ENCODE results near the gene THAP7.
"Not testable (repeated sequence)": the region's sequence is repeated elsewhere in the genome, so short reads cannot be mapped to it uniquely, and the experiment has no call there.

Gene THAP7

GRCh38 chr22:21001601-21002325, at the start of gene THAP7:
TSS of gene THAP7 (minus strand) at chr22:21002118. CDS start at chr22:21001911, 207 bp downstream.
- H3K4me1 ChIP-seq (ENCODE audit: insufficient read depth, low read length) = no peaks in the 10 kb centered on the region; the same call in 1 of the 2 replicates
- no peaks in the 10 kb centered on the region; the same call in 1 of the 2 replicates for H3K36me3 ChIP-seq (ENCODE audit: insufficient read depth, low read length)
- H3K9me3 ChIP-seq (ENCODE audit: control insufficient read depth, insufficient read depth, low read length) = no peaks in the 10 kb centered on the region
- H3K9ac ChIP-seq (ENCODE audit: low read depth, low read length) = peak within 1 kb of the TSS; percentile 92

- no peaks in the 10 kb centered on the region for H3K36me3 ChIP-seq (ENCODE audit: insufficient read depth, low read length)
- H3K9me3 ChIP-seq (ENCODE audit: control insufficient read depth, insufficient read depth, low read length) = no peaks in the 10 kb centered on the region
- peaks cover 24% of the 10 kb centered on the region for H3K4me1 ChIP-seq (ENCODE audit: insufficient read depth, low read length)
- no peak overlapping the region for H3K9ac ChIP-seq (ENCODE audit: low read depth, low read length)
Measured at GRCh38 chr22:21051145-21051830, 49.4 kb upstream of the THAP7 start.

GRCh38 chr22:21048965-21049364, 47.0 kb upstream of the THAP7 start:
- H3K4me1 ChIP-seq (ENCODE audit: insufficient read depth, low read length) = peaks cover 24% of the 10 kb centered on the region
- not testable (repeated sequence) for H3K9ac ChIP-seq (ENCODE audit: low read depth, low read length); H3K36me3 ChIP-seq (ENCODE audit: insufficient read depth, low read length); H3K9me3 ChIP-seq (ENCODE audit: control insufficient read depth, insufficient read depth, low read length)

GRCh38 chr22:21048448-21048847, 46.5 kb upstream of the THAP7 start:
- not testable (repeated sequence) for H3K9me3 ChIP-seq (ENCODE audit: control insufficient read depth, insufficient read depth, low read length); H3K9ac ChIP-seq (ENCODE audit: low read depth, low read length); H3K36me3 ChIP-seq (ENCODE audit: insufficient read depth, low read length)
- H3K4me1 ChIP-seq (ENCODE audit: insufficient read depth, low read length) = peaks cover 24% of the 10 kb centered on the region

- Histone ChIP-seq H3K9me3 (ENCODE audit: control insufficient read depth, insufficient read depth, low read length) (no peaks in the 10 kb centered on the region), H3K4me1 (ENCODE audit: insufficient read depth, low read length) (peaks cover 24% of the 10 kb centered on the region), H3K9ac (ENCODE audit: low read depth, low read length) (no peak overlapping the region), H3K36me3 (ENCODE audit: insufficient read depth, low read length) (no peaks in the 10 kb centered on the region)
Measured at GRCh38 chr22:21047730-21048129, 45.8 kb upstream of the THAP7 start.

- Histone ChIP-seq H3K4me1 (ENCODE audit: insufficient read depth, low read length) (peaks cover 24% of the 10 kb centered on the region), H3K36me3 (ENCODE audit: insufficient read depth, low read length) (no peaks in the 10 kb centered on the region), H3K9me3 (ENCODE audit: control insufficient read depth, insufficient read depth, low read length) (no peaks in the 10 kb centered on the region), H3K9ac (ENCODE audit: low read depth, low read length) (no peak overlapping the region)
Measured at GRCh38 chr22:21047035-21047661, 45.2 kb upstream of the THAP7 start.

GRCh38 chr22:21045585-21046294, 43.8 kb upstream of the THAP7 start, which contains the start of gene LRRC74B:
TSS of gene LRRC74B (plus strand) at chr22:21045946. CDS start at chr22:21045987, 41 bp downstream.
- Histone ChIP-seq H3K4me1 (ENCODE audit: insufficient read depth, low read length) (peaks cover 11% of the 10 kb centered on the region; the same call in 1 of the 2 replicates), H3K9ac (ENCODE audit: low read depth, low read length) (peak within 1 kb of the TSS; percentile 70; the same call in 1 of the 2 replicates), H3K9me3 (ENCODE audit: control insufficient read depth, insufficient read depth, low read length) (no peaks in the 10 kb centered on the region), H3K36me3 (ENCODE audit: insufficient read depth, low read length) (no peaks in the 10 kb centered on the region)

- H3K9me3 ChIP-seq (ENCODE audit: control insufficient read depth, insufficient read depth, low read length) = no peaks in the 10 kb centered on the region
- H3K4me1 ChIP-seq (ENCODE audit: insufficient read depth, low read length) = peaks cover 11% of the 10 kb centered on the region; the same call in 1 of the 2 replicates
- H3K9ac ChIP-seq (ENCODE audit: low read depth, low read length) = peak overlapping the region; percentile 29; the same call in 1 of the 2 replicates
- no peaks in the 10 kb centered on the region for H3K36me3 ChIP-seq (ENCODE audit: insufficient read depth, low read length)
Measured at GRCh38 chr22:21044931-21045584, 43.1 kb upstream of the THAP7 start.

GRCh38 chr22:21043860-21044535, 42.1 kb upstream of the THAP7 start:
- Histone ChIP-seq H3K36me3 (ENCODE audit: insufficient read depth, low read length) (no peaks in the 10 kb centered on the region), H3K4me1 (ENCODE audit: insufficient read depth, low read length) (peaks cover 11% of the 10 kb centered on the region; the same call in 1 of the 2 replicates), H3K9ac (ENCODE audit: low read depth, low read length) (no peak overlapping the region), H3K9me3 (ENCODE audit: control insufficient read depth, insufficient read depth, low read length) (no peaks in the 10 kb centered on the region)

- Histone ChIP-seq H3K4me1 (ENCODE audit: insufficient read depth, low read length) (peaks cover 11% of the 10 kb centered on the region; the same call in 1 of the 2 replicates), H3K9me3 (ENCODE audit: control insufficient read depth, insufficient read depth, low read length) (no peaks in the 10 kb centered on the region), H3K36me3 (ENCODE audit: insufficient read depth, low read length) (no peaks in the 10 kb centered on the region), H3K9ac (ENCODE audit: low read depth, low read length) (no peak overlapping the region)
Measured at GRCh38 chr22:21042978-21043859, 41.3 kb upstream of the THAP7 start.

- Histone ChIP-seq H3K36me3 (ENCODE audit: insufficient read depth, low read length) (no peaks in the 10 kb centered on the region), H3K9me3 (ENCODE audit: control insufficient read depth, insufficient read depth, low read length) (no peaks in the 10 kb centered on the region), H3K9ac (ENCODE audit: low read depth, low read length) (no peak overlapping the region), H3K4me1 (ENCODE audit: insufficient read depth, low read length) (peaks cover 11% of the 10 kb centered on the region; the same call in 1 of the 2 replicates)
Measured at GRCh38 chr22:21041937-21042336, 40.0 kb upstream of the THAP7 start.

- H3K9me3 ChIP-seq (ENCODE audit: control insufficient read depth, insufficient read depth, low read length); H3K9ac ChIP-seq (ENCODE audit: low read depth, low read length); H3K4me1 ChIP-seq (ENCODE audit: insufficient read depth, low read length); H3K36me3 ChIP-seq (ENCODE audit: insufficient read depth, low read length): not testable (repeated sequence)
Measured at GRCh38 chr22:21039158-21039557, 37.2 kb upstream of the THAP7 start.

All from ES-I3 (cell line).